ENCODE measurements around the gene EEF1AKMT4. TPM values are rescaled to one million over a fixed set of nuclear protein-coding genes. Genes with fewer than 3 reads are reported as not detected.
A peak's percentile ranks its signal among the peaks of the same experiment; 100 is the strongest.

The EEF1AKMT4 gene
- total RNA-seq, 1 donor from 2014 or later = 3.9 TPM

DNA sequence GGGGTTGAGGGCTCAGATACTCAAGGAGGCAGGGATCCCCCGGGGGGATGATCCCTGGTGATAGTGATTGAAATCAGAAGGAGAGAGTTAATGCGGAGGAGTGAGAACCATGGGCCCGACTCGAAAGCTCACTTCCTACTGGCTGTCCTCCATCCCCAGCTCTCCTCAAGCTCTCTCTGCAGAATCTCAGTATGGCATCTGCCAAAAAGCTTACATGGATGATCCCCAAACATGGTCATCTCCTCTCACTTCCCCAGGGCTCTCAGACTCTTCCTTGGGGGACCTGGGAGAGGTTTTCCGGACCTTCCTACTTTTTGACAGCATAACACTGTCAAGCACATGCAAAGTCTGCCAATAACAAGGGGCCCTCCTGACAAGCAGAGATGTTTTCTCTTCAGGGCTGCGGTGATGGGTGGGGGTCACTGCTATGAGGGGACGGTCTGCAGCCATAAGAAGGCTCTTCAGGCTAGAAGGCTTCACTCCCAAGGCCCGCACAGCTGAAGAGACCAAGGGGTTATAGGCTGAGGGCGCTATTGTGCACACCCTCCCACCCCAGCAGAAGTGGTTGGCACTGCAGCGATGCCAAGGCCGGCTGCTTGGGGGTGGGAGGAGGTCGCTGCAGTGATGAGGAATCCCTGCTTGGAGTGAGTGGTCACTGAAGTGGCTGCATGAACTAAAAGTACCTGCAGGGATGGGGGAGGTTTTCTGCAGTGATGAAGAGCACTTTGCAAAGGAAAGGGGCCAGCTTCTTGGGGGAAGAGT, 20.9 kb upstream of the EEF1AKMT4 start:
- DNase-seq (ENCODE audit: low spot score, unreplicated experiment) = no peak
- peaks cover 66% of the 10 kb centered on the region for H3K27me3 Mint-ChIP-seq
- H3K9me3 Mint-ChIP-seq (ENCODE audit: low read depth) = no peaks in the 10 kb centered on the region
- H3K27ac Mint-ChIP-seq = peak overlapping the region; percentile 90
- TF ChIP-seq, protein P1, sequence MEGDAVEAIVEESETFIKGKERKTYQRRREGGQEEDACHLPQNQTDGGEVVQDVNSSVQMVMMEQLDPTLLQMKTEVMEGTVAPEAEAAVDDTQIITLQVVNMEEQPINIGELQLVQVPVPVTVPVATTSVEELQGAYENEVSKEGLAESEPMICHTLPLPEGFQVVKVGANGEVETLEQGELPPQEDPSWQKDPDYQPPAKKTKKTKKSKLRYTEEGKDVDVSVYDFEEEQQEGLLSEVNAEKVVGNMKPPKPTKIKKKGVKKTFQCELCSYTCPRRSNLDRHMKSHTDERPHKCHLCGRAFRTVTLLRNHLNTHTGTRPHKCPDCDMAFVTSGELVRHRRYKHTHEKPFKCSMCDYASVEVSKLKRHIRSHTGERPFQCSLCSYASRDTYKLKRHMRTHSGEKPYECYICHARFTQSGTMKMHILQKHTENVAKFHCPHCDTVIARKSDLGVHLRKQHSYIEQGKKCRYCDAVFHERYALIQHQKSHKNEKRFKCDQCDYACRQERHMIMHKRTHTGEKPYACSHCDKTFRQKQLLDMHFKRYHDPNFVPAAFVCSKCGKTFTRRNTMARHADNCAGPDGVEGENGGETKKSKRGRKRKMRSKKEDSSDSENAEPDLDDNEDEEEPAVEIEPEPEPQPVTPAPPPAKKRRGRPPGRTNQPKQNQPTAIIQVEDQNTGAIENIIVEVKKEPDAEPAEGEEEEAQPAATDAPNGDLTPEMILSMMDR (IDR thresholded peaks at IDR 0.05; ENCODE audit: unreplicated experiment) = no peak
- peak overlapping the region; percentile 57 for H3K4me3 Mint-ChIP-seq (ENCODE audit: low read depth)
- H3K4me1 Mint-ChIP-seq (ENCODE audit: low read depth) = peaks cover 8% of the 10 kb centered on the region
- H3K36me3 Mint-ChIP-seq (ENCODE audit: insufficient read depth) = peaks cover 3% of the 10 kb centered on the region

- Mint-ChIP-seq H3K27ac (peak within 1 kb of the TSS; percentile 90), H3K9me3 (ENCODE audit: low read depth) (no peaks in the 10 kb centered on the region), H3K27me3 (peaks cover 62% of the 10 kb centered on the region), H3K4me1 (ENCODE audit: low read depth) (peaks cover 8% of the 10 kb centered on the region), H3K36me3 (ENCODE audit: insufficient read depth) (peaks cover 3% of the 10 kb centered on the region), H3K4me3 (ENCODE audit: low read depth) (peak within 1 kb of the TSS; percentile 73)
- DNase-seq (ENCODE audit: low spot score, unreplicated experiment) = peak; percentile 72
- TF ChIP-seq, protein P1 (IDR thresholded peaks at IDR 0.05; ENCODE audit: unreplicated experiment) = peak; percentile 52
These were observed 19.9 kb upstream of the EEF1AKMT4 start, which contains the start of gene VWA5B2 for GRCh38 chr3:184229394-184230080. Gene VWA5B2, plus strand, starts transcription at chr3:184229585. Its CDS starts 944 bp downstream, at chr3:184230529.

DNA sequence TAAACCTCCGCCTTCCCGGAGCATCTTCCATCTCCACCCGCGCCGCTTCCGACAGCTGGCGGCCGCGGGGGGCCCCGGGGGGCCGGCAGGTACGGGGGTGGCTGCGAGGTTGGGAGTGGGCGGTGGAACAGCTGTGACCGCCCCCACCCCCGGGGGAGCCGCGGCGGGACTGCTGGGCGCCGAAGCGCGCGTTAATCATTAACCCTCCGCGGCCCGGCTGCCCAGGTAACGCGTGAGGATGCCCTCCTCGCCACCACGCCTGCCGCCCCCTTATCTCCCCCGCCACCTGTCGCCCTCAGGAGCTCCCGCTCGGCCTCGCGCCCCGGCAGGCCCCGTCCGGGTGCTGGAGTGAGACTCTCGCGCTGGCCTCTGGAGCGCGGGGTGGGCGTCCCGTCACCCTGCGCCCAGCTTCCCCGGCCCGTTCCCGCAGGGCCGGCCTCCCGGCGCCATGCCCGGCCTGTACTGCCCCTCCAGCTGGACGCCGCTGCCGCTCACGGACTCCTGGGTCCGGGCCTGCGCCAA, 19.3 kb upstream of the EEF1AKMT4 start:
- TF ChIP-seq, protein P1 (IDR thresholded peaks at IDR 0.05; ENCODE audit: unreplicated experiment) = no peak
- H3K4me1 Mint-ChIP-seq (ENCODE audit: low read depth) = peaks cover 8% of the 10 kb centered on the region
- no peak overlapping the region for H3K27ac Mint-ChIP-seq
- H3K9me3 Mint-ChIP-seq (ENCODE audit: low read depth) = no peaks in the 10 kb centered on the region
- peak overlapping the region; percentile 14 for H3K4me3 Mint-ChIP-seq (ENCODE audit: low read depth)
- H3K36me3 Mint-ChIP-seq (ENCODE audit: insufficient read depth) = peaks cover 3% of the 10 kb centered on the region
- peaks cover 57% of the 10 kb centered on the region for H3K27me3 Mint-ChIP-seq
- DNase-seq (ENCODE audit: low spot score, unreplicated experiment) = peak; percentile 59

- H3K4me3 Mint-ChIP-seq (ENCODE audit: low read depth) = peak overlapping the region; percentile 73
- H3K36me3 Mint-ChIP-seq (ENCODE audit: insufficient read depth) = peaks cover 3% of the 10 kb centered on the region
- no peaks in the 10 kb centered on the region for H3K9me3 Mint-ChIP-seq (ENCODE audit: low read depth)
- TF ChIP-seq, protein P1 (IDR thresholded peaks at IDR 0.05; ENCODE audit: unreplicated experiment) = no peak
- H3K4me1 Mint-ChIP-seq (ENCODE audit: low read depth) = peaks cover 8% of the 10 kb centered on the region
- H3K27me3 Mint-ChIP-seq = peaks cover 53% of the 10 kb centered on the region
- peak overlapping the region; percentile 14 for H3K27ac Mint-ChIP-seq
- DNase-seq (ENCODE audit: low spot score, unreplicated experiment) = no peak
These were observed 18.6 kb upstream of the EEF1AKMT4 start for GRCh38 chr3:184230603-184231528.

Data from progenitor cell of endocrine pancreas (in vitro differentiated cells).